A673 (cell line): ENCODE results near the gene MYMK. TPM values are rescaled to one million over a fixed set of nuclear protein-coding genes. Genes with fewer than 3 reads are reported as not detected.

Source experiments
- BruUV-seq: library from RNA; stranded (reverse); fragments of 400-500 nt; replicated peaks from 2 replicates; lab custom pipeline; 2021; lab: Mats Ljungman, UMichigan
- CTCF ChIA-PET: fragments of 300-600 bp; sonication (Branson Sonifier 250); formaldehyde crosslinking; loops from one replicate; lab custom pipeline; 2022; ENCODE audit warnings: antibody characterized with exemption; lab: Charles Lee
- POLR2A ChIA-PET: fragments of 300-600 bp; sonication (Branson Sonifier 250); formaldehyde crosslinking; loops from one replicate; lab custom pipeline; 2022; ENCODE audit warnings: antibody characterized with exemption; ENCODE audit not compliant: low non-redundant PET; lab: Charles Lee
- DNase-seq: peaks from one replicate; pipeline ENCODE4 v3.0.0-alpha.2; 2015; ENCODE audit warnings: low spot score
- H3K27ac ChIP-seq: fragments of 200-600 bp; sonication (generic); 2 replicates; pipeline ENCODE4 v1.5.1; 2016; ENCODE audit warnings: mixed run types, low read depth, mild to moderate bottlenecking, mixed read lengths, antibody characterized with exemption, low read length; ENCODE audit not compliant: poor library complexity, severe bottlenecking
- H3K27me3 ChIP-seq: fragments of 200-600 bp; sonication (generic); replicated peaks from 2 replicates; pipeline ENCODE4 v1.6.1; 2017; ENCODE audit warnings: mixed run types, low read depth, mild to moderate bottlenecking, mixed read lengths, antibody characterized with exemption, low read length; ENCODE audit not compliant: insufficient read depth, poor library complexity
- H3K36me3 ChIP-seq: fragments of 200-600 bp; sonication (generic); 2 replicates; pipeline ENCODE4 v1.6.1; 2016; ENCODE audit warnings: mixed run types, mild to moderate bottlenecking, mixed read lengths, antibody characterized with exemption, low read length; ENCODE audit not compliant: insufficient read depth, poor library complexity, severe bottlenecking
- H3K4me1 ChIP-seq: fragments of 200-600 bp; sonication (generic); 2 replicates; pipeline ENCODE4 v1.6.1; 2017; ENCODE audit warnings: mixed run types, mild to moderate bottlenecking, mixed read lengths, antibody characterized with exemption, low read length; ENCODE audit not compliant: insufficient read depth, poor library complexity, severe bottlenecking
- H3K4me3 ChIP-seq: fragments of 200-600 bp; sonication (generic); 2 replicates; pipeline ENCODE4 v1.5.1; 2016; ENCODE audit warnings: low read depth, mixed run types, mild to moderate bottlenecking, mixed read lengths, low read length; ENCODE audit not compliant: poor library complexity, severe bottlenecking
- H3K9me3 ChIP-seq: fragments of 200-600 bp; sonication (generic); 2 replicates; pipeline ENCODE4 v1.6.1; 2016; ENCODE audit warnings: mixed run types, low read depth, mild to moderate bottlenecking, mixed read lengths, antibody characterized with exemption, low read length; ENCODE audit not compliant: poor library complexity, severe bottlenecking
- EZH2 ChIP-seq: fragments of 200-600 bp; sonication (generic); IDR thresholded peaks from 2 replicates; pipeline ENCODE4 v1.6.1; 2017; ENCODE audit warnings: borderline replicate concordance, low read depth, mild to moderate bottlenecking, mixed read lengths, antibody characterized with exemption, low read length; ENCODE audit not compliant: poor library complexity, severe bottlenecking
- intact Hi-C: fragments of 100-400 bp; cut with micrococcal nuclease; formaldehyde crosslinking; loops from one replicate; pipeline ENCODE4 v1.10.0; 2022; ENCODE audit not compliant: unreplicated experiment
- total RNA-seq: library from RNA; stranded (reverse); gene quantifications from 2 replicates; pipeline ENCODE4 v1.2.3, GENCODE V29; 2021
- TF ChIP-seq, protein P1 (sequence below): fragments of 300-800, 200-600 bp; sonication (generic); conservative IDR thresholded peaks from 2 replicates; pipeline ENCODE4 v1.5.1; 2017; ENCODE audit warnings: low read depth, mild to moderate bottlenecking, antibody characterized with exemption, low read length, moderate library complexity, mixed read lengths

Gene MYMK
- total RNA-seq, 1 experiment from 2014 or later = not detected

DNA sequence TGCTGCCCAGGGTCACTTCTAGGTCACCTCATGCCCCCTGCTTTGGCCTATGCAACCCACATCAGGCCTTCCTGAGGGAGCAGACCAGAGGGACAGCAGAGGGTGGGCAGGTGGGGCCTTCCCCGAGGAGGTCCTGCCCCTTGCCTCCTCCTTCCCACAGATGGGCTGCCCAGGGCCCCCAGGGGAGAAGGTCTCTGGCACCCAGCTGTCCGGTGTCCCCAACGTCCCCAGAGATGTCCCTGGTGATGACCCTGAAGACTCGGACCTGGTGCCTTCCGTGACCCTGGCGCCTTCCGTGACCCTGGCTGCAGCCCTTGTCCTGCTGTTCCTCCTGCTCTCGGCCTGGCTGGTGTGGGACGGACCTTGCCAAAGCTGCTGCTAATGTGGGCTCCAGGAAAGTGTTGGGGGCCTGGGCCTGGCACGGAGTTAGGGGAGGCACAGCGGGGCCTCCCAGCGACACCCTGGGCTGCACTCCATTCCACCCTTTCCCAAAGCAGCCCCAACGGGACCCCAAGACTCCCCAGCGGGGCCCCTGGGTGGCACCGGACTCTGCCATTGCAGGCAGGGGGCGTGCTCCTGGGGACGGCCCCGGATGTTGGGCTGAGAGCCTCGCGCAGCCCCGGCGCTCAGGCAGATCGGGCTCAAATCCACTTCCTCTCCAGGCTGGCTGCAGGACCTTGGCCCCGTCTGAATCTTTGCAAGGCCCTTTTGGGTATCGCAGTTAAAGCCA lies 39.1 kb downstream of the MYMK start:
- intact Hi-C loops = loop anchor here (1.0 to 2.0 kb wide), 4 partner anchors 79 to 463 kb away; no protein-coding TSS in a partner anchor
- no peak for TF ChIP-seq EZH2
- TF ChIP-seq, protein P1, sequence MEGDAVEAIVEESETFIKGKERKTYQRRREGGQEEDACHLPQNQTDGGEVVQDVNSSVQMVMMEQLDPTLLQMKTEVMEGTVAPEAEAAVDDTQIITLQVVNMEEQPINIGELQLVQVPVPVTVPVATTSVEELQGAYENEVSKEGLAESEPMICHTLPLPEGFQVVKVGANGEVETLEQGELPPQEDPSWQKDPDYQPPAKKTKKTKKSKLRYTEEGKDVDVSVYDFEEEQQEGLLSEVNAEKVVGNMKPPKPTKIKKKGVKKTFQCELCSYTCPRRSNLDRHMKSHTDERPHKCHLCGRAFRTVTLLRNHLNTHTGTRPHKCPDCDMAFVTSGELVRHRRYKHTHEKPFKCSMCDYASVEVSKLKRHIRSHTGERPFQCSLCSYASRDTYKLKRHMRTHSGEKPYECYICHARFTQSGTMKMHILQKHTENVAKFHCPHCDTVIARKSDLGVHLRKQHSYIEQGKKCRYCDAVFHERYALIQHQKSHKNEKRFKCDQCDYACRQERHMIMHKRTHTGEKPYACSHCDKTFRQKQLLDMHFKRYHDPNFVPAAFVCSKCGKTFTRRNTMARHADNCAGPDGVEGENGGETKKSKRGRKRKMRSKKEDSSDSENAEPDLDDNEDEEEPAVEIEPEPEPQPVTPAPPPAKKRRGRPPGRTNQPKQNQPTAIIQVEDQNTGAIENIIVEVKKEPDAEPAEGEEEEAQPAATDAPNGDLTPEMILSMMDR = no peak
- no TSS peak for BruUV-seq
- Histone ChIP-seq H3K36me3 (no peaks in the 10 kb centered on the region), H3K4me1 (peaks cover 4% of the 10 kb centered on the region), H3K9me3 (no peaks in the 10 kb centered on the region), H3K4me3 (no peak overlapping the region), H3K27ac (no peak overlapping the region), H3K27me3 (no peaks in the 10 kb centered on the region)
- CTCF ChIA-PET = interaction anchor here (2.2 kb wide), 1 partner anchor 299 kb away, joined by 17 read pairs; no protein-coding TSS in a partner anchor
- POLR2A ChIA-PET = interaction anchor here (0.6 kb wide), 2 partner anchors 125 to 136 kb away, joined by 3 read pairs; no protein-coding TSS in a partner anchor
- DNase-seq = no peak

DNA sequence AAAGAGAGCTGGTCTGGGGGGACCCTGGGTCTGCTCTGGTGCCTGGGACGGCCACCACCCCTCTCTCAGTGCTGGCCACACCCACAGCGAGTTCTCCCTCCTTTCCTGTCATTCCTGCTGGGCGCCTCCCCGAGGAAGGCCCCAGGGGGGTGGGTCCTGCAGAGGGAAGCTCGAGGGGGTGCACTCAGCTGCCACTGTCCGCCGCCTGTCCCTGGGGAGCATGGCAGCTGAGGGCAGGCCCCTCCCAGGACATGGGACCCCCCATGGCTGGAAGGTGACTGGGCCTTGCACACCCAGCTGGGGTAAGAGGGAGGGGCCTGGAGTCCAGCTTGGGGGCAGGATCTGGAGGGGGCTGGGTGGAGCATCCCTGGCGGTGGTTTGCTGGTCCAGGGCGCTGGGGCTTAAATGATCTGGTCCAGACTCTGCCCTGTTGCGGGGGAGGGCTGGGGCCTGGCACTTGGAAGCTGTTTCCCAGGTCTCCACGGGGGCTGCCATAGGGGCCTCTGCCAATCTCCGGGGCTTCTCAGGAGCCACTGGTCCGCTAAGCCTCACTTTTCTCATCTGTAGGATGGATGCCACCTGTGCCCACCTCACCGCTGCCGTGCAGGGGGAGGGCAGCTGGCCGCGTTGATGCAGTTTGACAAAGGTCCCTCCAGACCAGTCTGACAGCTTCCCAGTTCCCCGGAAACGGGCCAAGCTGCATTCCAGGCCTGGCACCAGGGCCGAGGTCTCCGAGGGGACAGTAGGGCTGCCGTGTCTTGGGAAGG lies 39.9 kb downstream of the MYMK start:
- DNase-seq = no peak
- H3K27me3 ChIP-seq = no peaks in the 10 kb centered on the region
- H3K27ac ChIP-seq = no peak overlapping the region
- TF ChIP-seq EZH2 = no peak
- TF ChIP-seq, protein P1 = no peak
- H3K36me3 ChIP-seq = no peaks in the 10 kb centered on the region
- intact Hi-C loops = no loop called here
- no peaks in the 10 kb centered on the region for H3K9me3 ChIP-seq
- no peak overlapping the region for H3K4me3 ChIP-seq
- peaks cover 4% of the 10 kb centered on the region for H3K4me1 ChIP-seq
- ChIA-PET CTCF (interaction anchor here (2.2 kb wide), 1 partner anchor 298 kb away, joined by 17 read pairs; no protein-coding TSS in a partner anchor), POLR2A (interaction anchor here (0.6 kb wide), 1 partner anchor 124 kb away, joined by 3 read pairs; no protein-coding TSS in a partner anchor)
- BruUV-seq = no TSS peak

DNA sequence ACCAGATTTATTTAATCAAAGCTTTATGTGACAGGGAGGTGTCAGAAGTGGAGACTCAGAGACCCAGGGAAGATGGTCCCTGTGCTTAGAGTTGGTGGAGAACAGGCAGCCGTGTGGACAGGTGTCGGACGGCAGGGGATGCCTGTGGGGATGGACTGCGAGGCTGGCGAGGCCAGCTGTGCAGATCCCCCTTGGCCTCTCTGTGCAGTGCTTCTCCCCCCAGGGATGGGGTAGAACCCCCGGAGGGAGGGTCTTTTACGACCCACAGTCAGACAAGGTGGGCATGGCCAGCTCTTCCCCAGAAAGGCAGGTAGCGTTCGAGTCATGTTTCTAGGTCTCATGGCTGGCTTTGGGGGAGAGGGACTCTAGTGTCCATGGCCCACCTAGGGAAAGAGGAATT lies 41.1 kb downstream of the MYMK start:
- Histone ChIP-seq H3K9me3 (no peaks in the 10 kb centered on the region), H3K36me3 (no peaks in the 10 kb centered on the region), H3K4me1 (peaks cover 11% of the 10 kb centered on the region), H3K4me3 (no peak overlapping the region), H3K27me3 (no peaks in the 10 kb centered on the region), H3K27ac (no peak overlapping the region)
- intact Hi-C loops = no loop called here
- DNase-seq = no peak
- ChIA-PET POLR2A (no interaction called here), CTCF (no interaction called here)
- TF ChIP-seq, protein P1 = no peak
- TF ChIP-seq EZH2 = no peak
- BruUV-seq = no TSS peak
